Astrocyte (in vitro differentiated cells and primary cell): ENCODE data around the gene COL26A1. TPM values are rescaled to one million over a fixed set of nuclear protein-coding genes. Genes with fewer than 3 reads are reported as not detected.

Source experiments
- DNase-seq: peaks from one replicate; pipeline ENCODE4 v3.0.0-alpha.2; 2010; ENCODE audit warnings: low read depth
- FAIRE-seq: peaks from 2 replicates; lab custom pipeline; 2011; peaks lifted over from hg19 to GRCh38; lab: Jason Lieb, UNC
- H2AFZ ChIP-seq: 2 replicates; pipeline ENCODE4 v1.6.0; 2012; ENCODE audit warnings: low read depth, low read length, inconsistent platforms
- H3K27ac ChIP-seq: 2 replicates; pipeline ENCODE4 v1.5.1; 2011; ENCODE audit warnings: low read depth, low read length, inconsistent platforms
- H3K27me3 ChIP-seq: 2 replicates; pipeline ENCODE4 v1.6.0; 2011; ENCODE audit warnings: low read length, inconsistent platforms; ENCODE audit not compliant: insufficient read depth
- H3K36me3 ChIP-seq: 2 replicates; pipeline ENCODE4 v1.5.1; 2011; ENCODE audit warnings: low read length, inconsistent platforms; ENCODE audit not compliant: insufficient read depth
- H3K4me1 ChIP-seq: 2 replicates; pipeline ENCODE4 v1.5.1; 2011; ENCODE audit warnings: low read length, inconsistent platforms; ENCODE audit not compliant: insufficient read depth
- H3K4me2 ChIP-seq: 2 replicates; pipeline ENCODE4 v1.6.0; 2012; ENCODE audit warnings: low read length, inconsistent platforms
- H3K4me3 ChIP-seq: 2 replicates; pipeline ENCODE4 v1.5.1; 2011; ENCODE audit warnings: low read depth, mild to moderate bottlenecking, low read length, inconsistent platforms; ENCODE audit not compliant: insufficient read depth
- H3K79me2 ChIP-seq: 2 replicates; pipeline ENCODE4 v1.6.0; 2012; ENCODE audit warnings: mild to moderate bottlenecking, low read length, inconsistent platforms; ENCODE audit not compliant: insufficient read depth
- H3K9ac ChIP-seq: 2 replicates; pipeline ENCODE4 v1.6.0; 2012; ENCODE audit warnings: mild to moderate bottlenecking, low read length, inconsistent platforms
- H3K9me3 ChIP-seq: 2 replicates; pipeline ENCODE4 v1.5.1; 2012; ENCODE audit warnings: low read depth, mild to moderate bottlenecking, low read length, inconsistent platforms; ENCODE audit not compliant: insufficient read depth
- H4K20me1 ChIP-seq: 2 replicates; pipeline ENCODE4 v1.6.0; 2012; ENCODE audit warnings: low read length, inconsistent platforms; ENCODE audit not compliant: insufficient read depth
- H3K27ac Mint-ChIP-seq: one replicate; pipeline ENCODE4 v1.8.0; 2021; ENCODE audit warnings: mild to moderate bottlenecking, mixed read lengths; ENCODE audit not compliant: unreplicated experiment
- H3K27me3 Mint-ChIP-seq: one replicate; pipeline ENCODE4 v1.8.0; 2021; ENCODE audit warnings: low read depth, mixed read lengths; ENCODE audit not compliant: unreplicated experiment
- H3K36me3 Mint-ChIP-seq: one replicate; pipeline ENCODE4 v1.8.0; 2021; ENCODE audit warnings: low read depth, mixed read lengths; ENCODE audit not compliant: unreplicated experiment
- H3K4me1 Mint-ChIP-seq: one replicate; pipeline ENCODE4 v1.8.0; 2021; ENCODE audit warnings: low read depth, mixed read lengths; ENCODE audit not compliant: unreplicated experiment
- H3K4me3 Mint-ChIP-seq: one replicate; pipeline ENCODE4 v1.8.0; 2021; ENCODE audit warnings: mild to moderate bottlenecking, moderate library complexity, mixed read lengths; ENCODE audit not compliant: unreplicated experiment
- H3K9me3 Mint-ChIP-seq: one replicate; pipeline ENCODE4 v1.8.0; 2021; ENCODE audit warnings: mild to moderate bottlenecking, mixed read lengths; ENCODE audit not compliant: unreplicated experiment
- EZH2 ChIP-seq: IDR thresholded peaks from 2 replicates; pipeline ENCODE4 v1.6.1; 2012; ENCODE audit warnings: mild to moderate bottlenecking, low read length, inconsistent platforms; ENCODE audit not compliant: insufficient read depth
- total RNA-seq: library from RNA; stranded (reverse); gene quantifications from 2 replicates; pipeline ENCODE4 v1.2.1, GENCODE V29; 2021
- TF ChIP-seq, protein P1 (sequence below): IDR thresholded peaks from 2 replicates; pipeline ENCODE4 v1.5.1; 2011; ENCODE audit warnings: low read depth, mild to moderate bottlenecking, inconsistent platforms, low read length, moderate library complexity; ENCODE audit not compliant: insufficient read depth

COL26A1 gene
- total RNA-seq, 1 donor from 2014 or later: 7.1 TPM

DNA sequence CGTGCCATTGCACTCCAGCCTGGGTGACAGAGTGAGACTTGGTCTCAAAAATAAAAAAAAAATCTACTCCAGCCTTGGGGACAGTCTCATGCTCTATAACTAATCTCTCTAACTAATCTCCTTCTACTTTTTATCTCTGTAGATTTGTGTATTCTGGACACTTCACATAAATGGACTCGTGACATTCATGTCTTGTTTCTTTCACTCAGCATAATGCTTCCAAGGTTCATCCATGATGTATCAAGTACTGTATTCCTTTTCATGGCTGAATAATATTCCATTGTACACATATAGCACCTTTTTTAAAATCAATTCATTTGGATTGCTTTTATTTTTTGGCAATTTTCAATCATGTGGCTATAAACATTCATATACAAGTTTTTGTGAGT is 9.8 kb upstream of the COL26A1 start:
- Histone ChIP-seq H3K27me3 (no peaks in the 10 kb centered on the region), H3K36me3 (no peaks in the 10 kb centered on the region), H3K79me2 (no peaks in the 10 kb centered on the region), H3K4me1 (no peaks in the 10 kb centered on the region), H3K4me2 (no peak overlapping the region), H3K9ac (no peak overlapping the region), H3K9me3 (no peaks in the 10 kb centered on the region), H3K27ac (no peak overlapping the region), H4K20me1 (no peaks in the 10 kb centered on the region), H2AFZ (no peak overlapping the region), H3K4me3 (no peak overlapping the region)
- Mint-ChIP-seq H3K27ac (no peak overlapping the region), H3K4me1 (no peaks in the 10 kb centered on the region), H3K9me3 (peaks cover 8% of the 10 kb centered on the region), H3K36me3 (no peaks in the 10 kb centered on the region), H3K4me3 (no peak overlapping the region), H3K27me3 (peaks cover 29% of the 10 kb centered on the region)
- no peak for DNase-seq
- TF ChIP-seq, protein P1, sequence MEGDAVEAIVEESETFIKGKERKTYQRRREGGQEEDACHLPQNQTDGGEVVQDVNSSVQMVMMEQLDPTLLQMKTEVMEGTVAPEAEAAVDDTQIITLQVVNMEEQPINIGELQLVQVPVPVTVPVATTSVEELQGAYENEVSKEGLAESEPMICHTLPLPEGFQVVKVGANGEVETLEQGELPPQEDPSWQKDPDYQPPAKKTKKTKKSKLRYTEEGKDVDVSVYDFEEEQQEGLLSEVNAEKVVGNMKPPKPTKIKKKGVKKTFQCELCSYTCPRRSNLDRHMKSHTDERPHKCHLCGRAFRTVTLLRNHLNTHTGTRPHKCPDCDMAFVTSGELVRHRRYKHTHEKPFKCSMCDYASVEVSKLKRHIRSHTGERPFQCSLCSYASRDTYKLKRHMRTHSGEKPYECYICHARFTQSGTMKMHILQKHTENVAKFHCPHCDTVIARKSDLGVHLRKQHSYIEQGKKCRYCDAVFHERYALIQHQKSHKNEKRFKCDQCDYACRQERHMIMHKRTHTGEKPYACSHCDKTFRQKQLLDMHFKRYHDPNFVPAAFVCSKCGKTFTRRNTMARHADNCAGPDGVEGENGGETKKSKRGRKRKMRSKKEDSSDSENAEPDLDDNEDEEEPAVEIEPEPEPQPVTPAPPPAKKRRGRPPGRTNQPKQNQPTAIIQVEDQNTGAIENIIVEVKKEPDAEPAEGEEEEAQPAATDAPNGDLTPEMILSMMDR: no peak
- no peak for TF ChIP-seq EZH2
- FAIRE-seq: no peak

DNA sequence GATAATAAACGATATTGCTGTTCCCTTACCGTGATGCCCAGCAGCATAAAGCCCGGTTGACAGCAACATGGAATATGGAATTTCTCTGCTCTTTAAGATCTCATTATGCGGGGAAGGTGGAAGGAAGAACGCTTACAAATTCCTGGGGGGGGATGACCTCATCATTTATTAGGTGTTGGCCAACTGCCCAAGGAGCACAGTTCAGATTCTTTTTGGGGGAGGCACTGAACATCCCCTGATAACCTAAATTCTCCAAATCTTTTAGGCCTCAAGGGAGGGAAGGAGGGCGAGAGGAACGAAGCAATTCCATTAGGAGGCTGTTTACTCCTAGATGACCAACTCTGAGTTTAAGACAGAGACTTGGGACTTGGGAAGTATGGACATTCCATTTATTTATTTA is 5.2 kb upstream of the COL26A1 start:
- no peak overlapping the region for H3K27ac ChIP-seq
- H3K9me3 ChIP-seq: no peaks in the 10 kb centered on the region
- H3K4me3 ChIP-seq: no peak overlapping the region
- no peaks in the 10 kb centered on the region for H3K36me3 ChIP-seq
- DNase-seq (no peak), FAIRE-seq (no peak)
- H3K4me2 ChIP-seq: no peak overlapping the region
- Mint-ChIP-seq H3K27ac (no peak overlapping the region), H3K9me3 (peaks cover 3% of the 10 kb centered on the region), H3K27me3 (peaks cover 10% of the 10 kb centered on the region), H3K36me3 (no peaks in the 10 kb centered on the region), H3K4me1 (no peaks in the 10 kb centered on the region), H3K4me3 (no peak overlapping the region)
- peaks cover 8% of the 10 kb centered on the region for H3K27me3 ChIP-seq
- H3K4me1 ChIP-seq: no peaks in the 10 kb centered on the region
- H2AFZ ChIP-seq: no peak overlapping the region
- H3K79me2 ChIP-seq: no peaks in the 10 kb centered on the region
- H3K9ac ChIP-seq: no peak overlapping the region
- TF ChIP-seq EZH2: no peak
- TF ChIP-seq, protein P1: no peak
- H4K20me1 ChIP-seq: no peaks in the 10 kb centered on the region

DNA sequence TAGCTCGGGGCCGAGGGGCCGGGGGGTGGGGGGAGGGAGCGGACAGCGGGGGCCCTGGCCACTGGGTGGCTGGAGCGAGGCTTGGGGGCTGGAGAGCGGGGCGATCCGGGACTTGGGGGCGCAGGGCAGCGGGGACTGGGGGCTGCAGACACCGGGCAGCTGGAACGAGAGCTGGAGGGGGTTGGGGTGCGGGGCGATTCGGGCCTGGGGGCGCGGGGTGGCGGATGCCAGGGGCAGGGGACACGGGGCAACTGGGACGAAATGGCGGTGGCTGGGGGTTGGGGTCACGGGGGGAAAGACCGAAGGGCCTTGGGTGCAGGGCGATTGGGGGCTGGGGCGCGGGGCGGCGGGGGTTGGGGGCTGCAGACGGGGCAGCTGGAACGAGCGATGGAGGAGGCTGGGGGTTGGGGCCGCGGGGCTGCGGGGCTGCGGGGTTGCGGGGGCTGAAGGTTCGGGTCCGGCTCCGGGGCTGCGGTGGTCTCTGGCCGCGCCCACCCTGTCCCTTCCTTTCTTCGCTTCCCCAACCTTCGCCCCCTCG is 590 bp downstream of the COL26A1 start:
- H3K27me3 Mint-ChIP-seq: peaks cover 10% of the 10 kb centered on the region
- no peaks in the 10 kb centered on the region for H3K79me2 ChIP-seq
- H3K36me3 Mint-ChIP-seq: no peaks in the 10 kb centered on the region
- no peaks in the 10 kb centered on the region for H3K9me3 ChIP-seq
- no peaks in the 10 kb centered on the region for H3K9me3 Mint-ChIP-seq
- H3K4me1 ChIP-seq: peaks cover 4% of the 10 kb centered on the region
- H4K20me1 ChIP-seq: no peaks in the 10 kb centered on the region
- H3K9ac ChIP-seq: no peak overlapping the region
- H3K27ac ChIP-seq: no peak overlapping the region
- peak overlapping the region; percentile 50 for H3K4me3 Mint-ChIP-seq
- peak overlapping the region; percentile 78 for H2AFZ ChIP-seq
- DNase-seq (no peak), FAIRE-seq (no peak)
- TF ChIP-seq, protein P1: no peak
- peak; percentile 55 for TF ChIP-seq EZH2
- peak overlapping the region; percentile 82 for H3K4me2 ChIP-seq
- H3K36me3 ChIP-seq: no peaks in the 10 kb centered on the region
- peaks cover 14% of the 10 kb centered on the region for H3K4me1 Mint-ChIP-seq
- peak overlapping the region; percentile 42 for H3K4me3 ChIP-seq
- H3K27me3 ChIP-seq: peaks cover 19% of the 10 kb centered on the region
- no peak overlapping the region for H3K27ac Mint-ChIP-seq
